CD14-positive monocyte (primary cell): ENCODE data around the gene TRPM8. TPM values are rescaled to one million over a fixed set of nuclear protein-coding genes. Genes with fewer than 3 reads are reported as not detected.
A peak's percentile ranks its signal among the peaks of the same experiment; 100 is the strongest.

Experiments used
- DNase-seq, 3 donors: peaks; one replicate each; pipeline ENCODE4 v3.0.0-alpha.2; 2011 to 2022
- H2AFZ ChIP-seq: 2 replicates; pipeline ENCODE4 v1.6.0; 2012; ENCODE audit warnings: mild to moderate bottlenecking, low read depth, low read length, inconsistent platforms; ENCODE audit not compliant: insufficient read depth, poor library complexity, severe bottlenecking
- H3K27ac ChIP-seq, 2 donors: 1 replicate in 1 of 2; 2 replicates in 1 of 2; pipeline ENCODE4 v1.5.1; 2012 to 2013; ENCODE audit warnings: low read length in 2 of 2, control low read depth in 1 of 2, inconsistent platforms in 1 of 2, low read depth in 1 of 2, mild to moderate bottlenecking in 1 of 2
- H3K27me3 ChIP-seq, 2 donors: one replicate each; pipeline versions ENCODE4 v1.6.0 to v1.6.1; 2011 to 2013; ENCODE audit warnings: low read length in 2 of 2; ENCODE audit not compliant: control insufficient read depth in 2 of 2, insufficient read depth in 2 of 2
- H3K36me3 ChIP-seq, 2 donors: replicated peaks in 1 of 2; 1 replicate in 1 of 2; 2 replicates in 1 of 2; pipeline versions ENCODE4 v1.5.1 to v1.6.1; 2012 to 2013; ENCODE audit warnings: low read length in 2 of 2, control low read depth in 1 of 2, inconsistent platforms in 1 of 2, mild to moderate bottlenecking in 1 of 2; ENCODE audit not compliant: insufficient read depth in 2 of 2, control insufficient read depth in 1 of 2
- H3K4me1 ChIP-seq, 2 donors: 1 replicate in 1 of 2; 2 replicates in 1 of 2; pipeline versions ENCODE4 v1.5.1 to v1.6.1; 2012 to 2013; ENCODE audit warnings: low read length in 2 of 2, control low read depth in 1 of 2, inconsistent platforms in 1 of 2, mild to moderate bottlenecking in 1 of 2, moderate library complexity in 1 of 2; ENCODE audit not compliant: insufficient read depth in 2 of 2, control insufficient read depth in 1 of 2
- H3K4me2 ChIP-seq: replicated peaks from 2 replicates; pipeline ENCODE3; 2012; ENCODE audit warnings: low read length, moderate library complexity, mild to moderate bottlenecking; ENCODE audit not compliant: poor library complexity, severe bottlenecking; ENCODE audit errors: extremely low read depth
- H3K4me3 ChIP-seq, 3 experiments: fragments of 200-600 bp in 1 of 3; sonication (generic) in 1 of 3; replicated peaks in 1 of 3; 1 replicate in 2 of 3; 2 replicates in 1 of 3; pipeline ENCODE4 v1.5.1; 2011 to 2013; ENCODE audit warnings: low read length in 3 of 3, mild to moderate bottlenecking in 3 of 3, control low read depth in 2 of 3, low read depth in 2 of 3, inconsistent platforms in 1 of 3, moderate library complexity in 1 of 3
- H3K79me2 ChIP-seq: 2 replicates; pipeline ENCODE4 v1.6.0; 2012; ENCODE audit warnings: mild to moderate bottlenecking, control low read depth, inconsistent platforms, low read length, moderate library complexity; ENCODE audit not compliant: insufficient read depth
- H3K9ac ChIP-seq: 2 replicates; pipeline ENCODE4 v1.6.0; 2017; ENCODE audit warnings: low read length, mild to moderate bottlenecking; ENCODE audit not compliant: insufficient read depth, poor library complexity, severe bottlenecking
- H3K9me3 ChIP-seq, 2 donors: replicated peaks in 1 of 2; 1 replicate in 1 of 2; 2 replicates in 1 of 2; pipeline versions ENCODE4 v1.5.1 to v1.6.1; 2012 to 2013; ENCODE audit warnings: low read length in 2 of 2, control low read depth in 1 of 2; ENCODE audit not compliant: control insufficient read depth in 1 of 2, insufficient read depth in 1 of 2
- H4K20me1 ChIP-seq: 2 replicates; pipeline ENCODE4 v1.6.0; 2012; ENCODE audit warnings: mild to moderate bottlenecking, low read length, control low read depth, moderate library complexity; ENCODE audit not compliant: insufficient read depth
- H3K27ac Mint-ChIP-seq, 7 donors: one replicate each; pipeline ENCODE4 v1.8.0; 2020; ENCODE audit warnings: mild to moderate bottlenecking in 7 of 7, mixed read lengths in 7 of 7, moderate library complexity in 6 of 7, inconsistent platforms in 2 of 7
- H3K27me3 Mint-ChIP-seq, 3 donors: one replicate each; pipeline ENCODE4 v1.8.0; 2021 to 2022; ENCODE audit warnings: low read depth in 3 of 3, mild to moderate bottlenecking in 3 of 3, mixed read lengths in 3 of 3, moderate library complexity in 3 of 3, inconsistent platforms in 1 of 3
- H3K36me3 Mint-ChIP-seq, 2 donors: one replicate each; pipeline ENCODE4 v1.8.0; 2020; ENCODE audit warnings: mixed read lengths in 2 of 2, inconsistent platforms in 1 of 2, mild to moderate bottlenecking in 1 of 2
- H3K4me1 Mint-ChIP-seq: one replicate; pipeline ENCODE4 v1.8.0; 2020; ENCODE audit warnings: mild to moderate bottlenecking, mixed read lengths
- H3K4me3 Mint-ChIP-seq, 2 donors: one replicate each; pipeline ENCODE4 v1.8.0; 2020; ENCODE audit warnings: mild to moderate bottlenecking in 2 of 2, mixed read lengths in 2 of 2, moderate library complexity in 1 of 2
- H3K9me3 Mint-ChIP-seq, 7 donors: one replicate each; pipeline ENCODE4 v1.8.0; 2020 to 2022; ENCODE audit warnings: mixed read lengths in 7 of 7, mild to moderate bottlenecking in 6 of 7, moderate library complexity in 6 of 7, inconsistent platforms in 2 of 7
- CTCF ChIP-seq: fragments of 200-600 bp; IDR thresholded peaks from one replicate; pipeline ENCODE4 v1.8.0; 2022; ENCODE audit warnings: antibody characterized with exemption, mild to moderate bottlenecking
- WGBS: methylation state at CpG from one replicate; pipeline ENCODE4 v1.1.5; 2013; ENCODE audit warnings: missing lambda C conversion rate; ENCODE audit not compliant: insufficient coverage; 5-methylcytosine and 5-hydroxymethylcytosine counted together
- intact Hi-C, 2 donors: fragments of 100-400 bp; cut with micrococcal nuclease; formaldehyde crosslinking; loops; one replicate each; pipeline versions ENCODE4 v1.15.0 to v1.15.1; 2023
- polyA plus RNA-seq, 3 donors: library from polyadenylated mRNA; depleted of rRNA in 1 of 3; unstranded in 2 of 3; stranded (reverse) in 1 of 3; fragments of 300-500 nt in 2 of 3; fragments of >200 nt in 1 of 3; fragmentation: Illumina TruSeq in 2 of 3; gene quantifications; 1 replicate in 2 of 3; 2 replicates in 1 of 3; pipeline ENCODE4 v1.2.3, GENCODE V29; 2012 to 2021

The TRPM8 gene
- polyA plus RNA-seq, 3 donors = not detected

- Histone ChIP-seq H3K9me3 (peaks cover 6 to 10% of the 10 kb centered on the region in 2 donors), H3K4me2 (no peak overlapping the region), H3K79me2 (no peaks in the 10 kb centered on the region), H3K27ac (no peak overlapping the region), H3K36me3 (no peaks in the 10 kb centered on the region), H3K4me1 (no peaks in the 10 kb centered on the region), H4K20me1 (no peaks in the 10 kb centered on the region), H3K9ac (no peak overlapping the region), H3K27me3 (peaks cover 23 to 34% of the 10 kb centered on the region in 2 donors), H2AFZ (no peak overlapping the region), H3K4me3 (no peak overlapping the region)
- Mint-ChIP-seq H3K4me1 (peaks cover 2% of the 10 kb centered on the region), H3K27ac (no peak overlapping the region), H3K27me3 (peaks cover 23 to 43% (median 29%) of the 10 kb centered on the region in 3 donors), H3K36me3 (no peaks in the 10 kb centered on the region), H3K9me3 (peaks cover 0 to 12% (median 4%) of the 10 kb centered on the region in 7 donors), H3K4me3 (peak overlapping the region in 1 of 2 donors; percentile 66)
- no peak for DNase-seq
- WGBS = 8% methylated on average over 23 of the region's 36 CpGs
- intact Hi-C loops = no loop called here
- no peak for TF ChIP-seq CTCF
These were observed 21.6 kb downstream of the TRPM8 start for GRCh38 chr2:233938676-233939370.

- Mint-ChIP-seq H3K27me3 (peaks cover 23 to 37% (median 29%) of the 10 kb centered on the region in 3 donors), H3K4me1 (peaks cover 2% of the 10 kb centered on the region), H3K4me3 (peak overlapping the region in 1 of 2 donors; percentile 26), H3K36me3 (no peaks in the 10 kb centered on the region), H3K27ac (no peak overlapping the region), H3K9me3 (peaks cover 0 to 13% (median 5%) of the 10 kb centered on the region in 7 donors)
- Histone ChIP-seq H3K9me3 (peaks cover 9 to 10% of the 10 kb centered on the region in 2 donors), H3K4me1 (no peaks in the 10 kb centered on the region), H3K4me2 (no peak overlapping the region), H4K20me1 (no peaks in the 10 kb centered on the region), H3K79me2 (no peaks in the 10 kb centered on the region), H3K9ac (no peak overlapping the region), H3K27me3 (peaks cover 21 to 34% of the 10 kb centered on the region in 2 donors), H3K36me3 (no peaks in the 10 kb centered on the region), H3K27ac (no peak overlapping the region), H2AFZ (no peak overlapping the region), H3K4me3 (no peak overlapping the region)
- 57% methylated on average over 5 of the region's 12 CpGs for WGBS
- intact Hi-C loops = no loop called here
- TF ChIP-seq CTCF = no peak
- no peak for DNase-seq
These were observed 23.5 kb downstream of the TRPM8 start for GRCh38 chr2:233940376-233941276.
